HT1080 (cell line): Measurements from ENCODE around the gene CCDC187. TPM values are rescaled to one million over a fixed set of nuclear protein-coding genes. Genes with fewer than 3 reads are reported as not detected.

ENCODE experiments used
- DNase-seq: peaks from one replicate; pipeline ENCODE4 v3.0.0-alpha.2; 2015; ENCODE audit warnings: low read depth
- total RNA-seq: library from RNA; depleted of rRNA; stranded (reverse); fragments of >200 nt; shearing (Covaris generic); gene quantifications from 2 replicates; pipeline ENCODE4 v1.2.3, GENCODE V29; 2014

Gene CCDC187
- total RNA-seq, 1 experiment from 2014 or later = 0.02 TPM

- no peak for DNase-seq
Measured at GRCh38 chr9:136255896-136256890, 47.7 kb downstream of the CCDC187 start.

- peak; percentile 50 for DNase-seq
Measured at GRCh38 chr9:136255166-136255538, 48.7 kb downstream of the CCDC187 start.

GRCh38 chr9:136254381-136255165, 49.3 kb downstream of the CCDC187 start:
- no peak for DNase-seq

GRCh38 chr9:136253246-136254130, 50.4 kb downstream of the CCDC187 start:
- DNase-seq = no peak

- DNase-seq = no peak
Measured at GRCh38 chr9:136252846-136253245, 51.0 kb downstream of the CCDC187 start.

GRCh38 chr9:136252281-136252680, 51.6 kb downstream of the CCDC187 start:
- DNase-seq = no peak

- no peak for DNase-seq
Measured at GRCh38 chr9:136251264-136252115, 52.4 kb downstream of the CCDC187 start.

- no peak for DNase-seq
Measured at GRCh38 chr9:136250676-136251075, 53.2 kb downstream of the CCDC187 start.

- no peak for DNase-seq
Measured at GRCh38 chr9:136249877-136250559, 53.9 kb downstream of the CCDC187 start.

GRCh38 chr9:136248951-136249876, 54.7 kb downstream of the CCDC187 start:
- DNase-seq = no peak

- no peak for DNase-seq
Measured at GRCh38 chr9:136247947-136248637, 55.8 kb downstream of the CCDC187 start.

- no peak for DNase-seq
Measured at GRCh38 chr9:136247551-136247916, 56.4 kb downstream of the CCDC187 start.

- DNase-seq = no peak
Measured at GRCh38 chr9:136246849-136247550, 56.9 kb downstream of the CCDC187 start.

GRCh38 chr9:136245219-136246150, 58.4 kb downstream of the CCDC187 start, which contains the start of gene QSOX2:
Gene QSOX2 (minus strand): TSS chr9:136245812. CDS start chr9:136245803, 9 bp downstream.
- DNase-seq = no peak

GRCh38 chr9:136244969-136245218, 59.0 kb downstream of the CCDC187 start:
- no peak for DNase-seq
